ENCODE results near the gene SLC25A27. TPM values are rescaled to one million over a fixed set of nuclear protein-coding genes. Genes with fewer than 3 reads are reported as not detected.

Gene SLC25A27, protein sequence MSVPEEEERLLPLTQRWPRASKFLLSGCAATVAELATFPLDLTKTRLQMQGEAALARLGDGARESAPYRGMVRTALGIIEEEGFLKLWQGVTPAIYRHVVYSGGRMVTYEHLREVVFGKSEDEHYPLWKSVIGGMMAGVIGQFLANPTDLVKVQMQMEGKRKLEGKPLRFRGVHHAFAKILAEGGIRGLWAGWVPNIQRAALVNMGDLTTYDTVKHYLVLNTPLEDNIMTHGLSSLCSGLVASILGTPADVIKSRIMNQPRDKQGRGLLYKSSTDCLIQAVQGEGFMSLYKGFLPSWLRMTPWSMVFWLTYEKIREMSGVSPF
- 97.2 TPM for total RNA-seq

GRCh38 chr6:46652603-46653438 is at the start of gene SLC25A27, which contains the start of gene CYP39A1:
TSS of gene SLC25A27 (plus strand) at chr6:46652975. CDS start at chr6:46653193, 218 bp downstream.
TSS of gene CYP39A1 (minus strand) at chr6:46652818. CDS start at chr6:46652582, 236 bp downstream.

GRCh38 chr6:46687619-46688097 is 34.9 kb downstream of the SLC25A27 start, which contains the start of gene TDRD6:
TSS of gene TDRD6 (plus strand) at chr6:46687885. CDS start at chr6:46688129, 244 bp downstream.

Other genes with a start within 250 kb of the SLC25A27 start
- 37.3 TPM for gene RCAN2, start 161.5 kb upstream of the SLC25A27 start, total RNA-seq
- 18.6 TPM for gene CYP39A1, start 157 bp upstream of the SLC25A27 start, total RNA-seq
- gene TDRD6, start 34.9 kb downstream of the SLC25A27 start, total RNA-seq: 2.6 TPM
- gene PLA2G7, start 82.4 kb downstream of the SLC25A27 start, total RNA-seq: 1.9 TPM
- gene ANKRD66, start 94.0 kb downstream of the SLC25A27 start, total RNA-seq: not detected
- gene MEP1A, start 140.4 kb downstream of the SLC25A27 start, total RNA-seq: not detected